ENCODE measurements around the gene SEMA3A.

DNA sequence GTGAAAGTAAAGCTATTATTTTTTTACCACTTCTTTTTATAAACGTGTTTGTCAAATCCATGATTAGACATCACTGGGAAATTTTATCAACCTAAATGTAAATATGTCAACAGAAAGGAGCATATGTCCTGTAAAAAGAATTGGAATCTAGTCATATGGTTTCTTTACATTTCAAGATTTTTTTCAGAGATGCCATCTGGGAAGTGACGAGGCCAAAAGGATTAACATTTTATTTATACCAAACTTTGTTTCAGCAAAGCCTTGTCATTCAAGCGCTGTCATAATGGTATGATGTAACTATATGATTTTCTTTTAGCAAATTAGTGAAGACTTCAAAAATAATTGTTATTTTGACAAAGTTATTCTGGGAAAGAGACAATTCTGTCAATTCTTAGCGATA is 117.3 kb downstream of the SEMA3A start:
- TF ChIP-seq, protein P1, sequence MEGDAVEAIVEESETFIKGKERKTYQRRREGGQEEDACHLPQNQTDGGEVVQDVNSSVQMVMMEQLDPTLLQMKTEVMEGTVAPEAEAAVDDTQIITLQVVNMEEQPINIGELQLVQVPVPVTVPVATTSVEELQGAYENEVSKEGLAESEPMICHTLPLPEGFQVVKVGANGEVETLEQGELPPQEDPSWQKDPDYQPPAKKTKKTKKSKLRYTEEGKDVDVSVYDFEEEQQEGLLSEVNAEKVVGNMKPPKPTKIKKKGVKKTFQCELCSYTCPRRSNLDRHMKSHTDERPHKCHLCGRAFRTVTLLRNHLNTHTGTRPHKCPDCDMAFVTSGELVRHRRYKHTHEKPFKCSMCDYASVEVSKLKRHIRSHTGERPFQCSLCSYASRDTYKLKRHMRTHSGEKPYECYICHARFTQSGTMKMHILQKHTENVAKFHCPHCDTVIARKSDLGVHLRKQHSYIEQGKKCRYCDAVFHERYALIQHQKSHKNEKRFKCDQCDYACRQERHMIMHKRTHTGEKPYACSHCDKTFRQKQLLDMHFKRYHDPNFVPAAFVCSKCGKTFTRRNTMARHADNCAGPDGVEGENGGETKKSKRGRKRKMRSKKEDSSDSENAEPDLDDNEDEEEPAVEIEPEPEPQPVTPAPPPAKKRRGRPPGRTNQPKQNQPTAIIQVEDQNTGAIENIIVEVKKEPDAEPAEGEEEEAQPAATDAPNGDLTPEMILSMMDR (IDR thresholded peaks at IDR 0.05; ENCODE audit: low read depth, low read length, missing input control) = no peak
- TF ChIP-seq, protein P2, sequence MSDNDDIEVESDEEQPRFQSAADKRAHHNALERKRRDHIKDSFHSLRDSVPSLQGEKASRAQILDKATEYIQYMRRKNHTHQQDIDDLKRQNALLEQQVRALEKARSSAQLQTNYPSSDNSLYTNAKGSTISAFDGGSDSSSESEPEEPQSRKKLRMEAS (IDR thresholded peaks at IDR 0.05) = no peak
- no peak for TF ChIP-seq HNF4G (IDR thresholded peaks at IDR 0.05)
- TF ChIP-seq FOXA2 (IDR thresholded peaks at IDR 0.05) = no peak
- no peak for TF ChIP-seq JUND (IDR thresholded peaks at IDR 0.05)
- TF ChIP-seq SP1 (IDR thresholded peaks at IDR 0.05) = no peak
- TF ChIP-seq RXRA (IDR thresholded peaks at IDR 0.05) = no peak

All from liver (tissue), 3 donors.